HG03108 (cell line): ENCODE results near the gene REXO2.

Experiments
- ATAC-seq: cut with Tn5 transposase; IDR thresholded peaks from one replicate; pipeline ENCODE4 v1.9.1; 2021; ENCODE audit warnings: moderate library complexity; ENCODE audit not compliant: unreplicated experiment

REXO2 gene

DNA sequence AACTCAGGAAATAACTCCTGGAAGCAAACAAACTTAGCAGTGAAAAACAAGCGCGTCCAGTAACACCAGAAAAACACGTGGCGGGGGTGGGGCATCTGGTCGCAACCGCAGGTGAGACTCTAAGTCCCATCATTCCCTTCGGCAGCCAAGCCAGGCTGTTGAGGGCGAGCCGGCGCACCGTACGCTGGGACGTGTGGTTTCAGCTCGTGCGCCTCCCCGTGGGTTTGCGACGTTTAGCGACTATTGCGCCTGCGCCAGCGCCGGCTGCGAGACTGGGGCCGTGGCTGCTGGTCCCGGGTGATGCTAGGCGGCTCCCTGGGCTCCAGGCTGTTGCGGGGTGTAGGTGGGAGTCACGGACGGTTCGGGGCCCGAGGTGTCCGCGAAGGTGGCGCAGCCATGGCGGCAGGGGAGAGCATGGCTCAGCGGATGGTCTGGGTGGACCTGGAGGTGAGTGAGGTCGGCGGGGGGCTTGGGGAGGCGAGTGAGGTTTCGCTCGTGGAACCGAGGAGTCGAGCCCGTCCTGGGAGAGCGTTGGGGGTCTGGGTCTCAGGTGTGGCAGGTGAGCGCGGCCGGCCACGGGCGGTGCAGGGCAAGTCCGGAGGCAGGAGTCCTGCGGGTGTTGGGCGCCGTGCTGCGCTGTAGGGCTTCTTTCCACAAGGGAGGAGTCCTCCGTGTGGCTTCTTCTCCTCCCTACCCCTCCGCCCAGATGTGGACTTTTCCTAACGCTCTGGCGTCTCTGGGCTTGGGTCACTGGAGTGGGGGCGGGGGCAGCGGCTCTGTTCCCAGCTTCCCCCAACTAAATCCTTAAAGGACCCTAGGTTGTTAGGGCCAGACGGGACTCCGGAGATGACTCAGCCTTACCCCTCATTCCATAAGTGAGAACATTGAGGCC lies at the start of gene REXO2:
TSS of gene REXO2 (plus strand) at position 239 of the 892 bp plus-strand sequence. CDS start at position 301, 62 bp downstream.
- ATAC-seq: peak; percentile 99

- ATAC-seq: no peak
Measured at GRCh38 chr11:114392735-114393667, 46.3 kb upstream of the REXO2 start.

DNA sequence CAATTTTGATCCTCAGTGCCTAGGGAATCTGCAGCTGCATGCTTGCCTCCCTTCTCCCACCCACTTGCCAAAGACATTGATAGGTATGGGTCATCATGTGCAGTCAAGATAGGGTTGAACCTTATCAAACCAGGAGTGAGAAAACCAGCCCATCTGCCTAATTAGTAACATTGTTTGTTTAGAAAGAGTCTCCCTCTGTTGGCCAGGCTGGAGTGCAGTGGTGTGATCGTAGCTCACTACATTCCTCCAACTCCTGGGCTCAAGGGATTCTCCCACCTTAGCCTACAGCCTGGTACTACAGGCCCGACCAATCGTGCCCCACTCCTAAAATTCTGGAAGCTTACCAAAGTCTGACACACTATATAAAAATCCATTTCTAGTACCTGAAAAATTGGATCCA lies 43.5 kb upstream of the REXO2 start:
- ATAC-seq: no peak

DNA sequence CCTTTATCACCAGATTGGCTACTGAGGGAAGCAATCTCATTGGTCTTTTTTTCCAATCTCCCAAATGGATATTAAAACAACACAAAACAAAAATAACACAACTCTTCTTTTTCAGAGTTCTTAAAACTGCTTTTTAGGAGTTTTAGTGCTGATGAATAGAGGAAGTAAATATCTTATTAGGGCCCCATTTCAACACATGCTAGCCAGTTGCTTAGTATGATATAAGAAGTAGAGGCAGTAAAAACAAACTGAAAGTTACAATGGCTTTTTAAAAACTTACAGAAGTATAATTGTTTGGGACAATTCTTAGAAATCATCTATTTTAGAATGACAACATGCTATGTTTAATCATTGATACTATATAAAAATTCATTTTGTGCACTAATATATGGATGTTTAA lies 42.4 kb upstream of the REXO2 start:
- ATAC-seq: no peak

GRCh38 chr11:114397349-114397982 lies 41.8 kb upstream of the REXO2 start:
- no peak for ATAC-seq

DNA sequence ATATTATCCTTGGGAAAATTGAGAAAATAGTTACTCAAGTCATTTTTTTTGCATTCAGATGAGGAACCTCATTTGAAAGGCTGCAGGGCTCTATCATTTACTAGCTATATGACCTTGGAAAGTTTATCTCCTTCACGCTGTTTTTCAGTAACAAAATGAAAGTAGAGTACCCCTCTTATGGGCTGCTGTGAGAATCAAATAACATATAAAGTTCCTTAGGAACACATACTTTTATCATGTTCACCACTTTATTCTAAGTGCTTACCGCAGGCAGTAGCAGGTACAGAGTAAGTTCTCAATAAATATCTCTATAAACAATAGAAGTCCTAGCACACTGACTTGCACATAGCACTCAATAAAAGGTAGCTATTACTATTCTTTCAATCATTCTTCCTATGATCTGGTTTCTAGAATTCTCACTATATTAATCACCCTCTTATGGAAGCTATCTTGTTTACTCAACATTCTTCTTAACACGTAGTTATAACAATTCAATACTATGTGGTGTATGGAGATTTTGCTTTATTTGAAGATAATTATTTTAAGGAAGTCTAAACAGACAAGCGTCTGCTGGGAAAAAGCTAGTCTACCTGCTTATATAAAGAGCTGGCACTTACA lies 40.9 kb upstream of the REXO2 start:
- ATAC-seq: no peak

- ATAC-seq: no peak
Measured at GRCh38 chr11:114399490-114400215, 39.6 kb upstream of the REXO2 start.

GRCh38 chr11:114400216-114400914 lies 38.9 kb upstream of the REXO2 start, which contains the start of the genes C11orf71 and RBM7:
Gene C11orf71 (minus strand): TSS chr11:114400511. CDS start chr11:114400331, 180 bp downstream.
Gene RBM7 (plus strand): TSS chr11:114400666. CDS start chr11:114400672, 6 bp downstream.
- peak; percentile 95 for ATAC-seq

DNA sequence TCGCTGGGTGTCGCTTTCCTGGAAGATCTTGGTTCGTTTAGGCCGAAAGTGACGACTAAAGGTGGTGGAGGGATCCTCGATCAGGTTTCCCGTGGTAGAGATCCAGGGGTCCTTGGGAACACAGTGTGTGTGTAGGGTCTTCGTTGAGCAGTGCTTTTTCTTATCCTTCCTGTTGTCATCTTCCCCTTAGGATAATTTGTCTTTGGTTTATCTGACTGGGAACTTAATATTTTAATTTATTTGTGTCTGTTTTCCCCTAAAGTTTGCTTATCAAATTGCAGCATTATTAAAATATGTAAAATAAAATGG lies 38.4 kb upstream of the REXO2 start:
- no peak for ATAC-seq

DNA sequence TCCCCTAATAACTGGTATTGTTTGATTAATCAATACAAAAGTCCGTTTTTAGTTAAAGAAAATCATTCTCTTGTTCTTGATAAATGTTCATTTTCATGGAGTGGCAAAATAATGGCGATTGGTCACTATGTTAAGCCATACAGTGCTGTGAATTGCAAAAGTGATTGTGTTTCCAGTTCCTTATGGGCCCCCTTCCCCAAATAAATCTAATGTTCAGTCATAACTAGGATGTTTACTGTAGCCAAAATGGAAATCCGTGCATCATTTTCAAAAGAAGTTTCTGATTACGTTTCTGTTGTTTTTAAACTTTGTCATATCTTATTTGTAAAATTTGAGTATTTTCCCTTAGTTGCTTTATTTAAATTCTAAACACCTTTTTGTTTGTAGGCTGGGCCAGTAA lies 38.0 kb upstream of the REXO2 start:
- ATAC-seq: no peak

GRCh38 chr11:114412946-114413345 lies 26.3 kb upstream of the REXO2 start:
- no peak for ATAC-seq

DNA sequence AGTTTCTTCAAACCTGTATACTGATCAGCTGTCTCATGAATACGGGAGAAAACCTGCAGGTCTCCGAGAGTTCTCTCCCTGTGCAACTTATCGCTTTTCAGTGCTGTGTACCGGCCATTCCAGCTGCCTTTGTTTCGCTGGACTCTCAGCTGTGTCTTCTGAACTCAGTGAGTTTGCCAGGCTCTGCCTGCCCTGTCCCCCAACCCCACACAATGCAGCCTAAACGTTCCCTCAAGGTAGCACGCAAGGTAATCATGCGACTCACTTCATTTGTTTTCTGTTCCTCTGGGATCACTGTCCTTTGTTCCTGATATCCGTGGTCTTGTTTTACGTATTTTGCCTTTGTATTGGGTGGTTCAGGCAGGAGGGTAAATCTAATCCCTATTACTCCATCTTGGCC lies 25.3 kb upstream of the REXO2 start:
- no peak for ATAC-seq

- no peak for ATAC-seq
Measured at GRCh38 chr11:114416441-114416961, 22.8 kb upstream of the REXO2 start.

- ATAC-seq: no peak
Measured at GRCh38 chr11:114426280-114426679, 13.0 kb upstream of the REXO2 start.

GRCh38 chr11:114430290-114430689 lies 9.0 kb upstream of the REXO2 start:
- no peak for ATAC-seq

- ATAC-seq: no peak
Measured at GRCh38 chr11:114432893-114433292, 6.4 kb upstream of the REXO2 start.

GRCh38 chr11:114433376-114433775 lies 5.9 kb upstream of the REXO2 start:
- no peak for ATAC-seq

GRCh38 chr11:114438303-114438702 lies 964 bp upstream of the REXO2 start:
- no peak for ATAC-seq
